HG03139 (cell line): ENCODE measurements around the gene SV2C.

Experiments used
- ATAC-seq: cut with Tn5 transposase; IDR thresholded peaks from one replicate; pipeline ENCODE4 v1.9.1; 2021; ENCODE audit not compliant: unreplicated experiment

Gene SV2C

DNA sequence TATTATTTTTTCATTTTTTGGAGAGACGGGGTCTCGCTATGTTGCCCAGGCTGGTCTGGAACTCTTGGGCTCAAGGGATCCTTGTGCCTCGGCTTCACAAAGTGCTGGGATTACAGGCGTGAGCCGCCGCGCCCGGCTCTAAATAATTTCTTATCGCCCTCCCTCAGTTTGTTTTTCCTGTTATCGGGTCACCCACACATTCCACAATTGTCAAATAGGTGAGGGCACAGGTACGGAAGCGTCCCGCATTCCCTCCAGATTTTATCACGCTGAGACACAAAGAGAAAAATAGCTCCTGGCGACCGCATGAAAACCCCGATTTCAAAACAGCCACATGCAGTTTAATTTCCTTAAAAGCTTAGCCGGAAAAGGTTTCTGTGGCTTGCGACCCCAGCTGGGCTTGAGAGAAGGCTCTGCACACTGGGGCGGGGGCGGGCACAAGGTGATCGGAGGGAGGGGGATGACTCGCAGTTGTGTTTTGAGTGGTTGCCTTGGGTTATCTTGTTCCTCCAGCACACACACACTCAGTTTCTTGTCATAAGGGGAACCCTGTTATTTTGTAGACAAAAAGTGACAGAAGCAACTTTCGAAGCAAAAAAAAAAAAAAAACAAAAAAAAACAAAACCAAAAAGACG lies 319.2 kb downstream of the SV2C start:
- peak; percentile 29 for ATAC-seq

- ATAC-seq, result peak; percentile 49
These were observed 319.9 kb downstream of the SV2C start, which contains the start of gene IQGAP2 for GRCh38 chr5:76402886-76403765. IQGAP2 (plus strand) TSS chr5:76403285; CDS start chr5:76403546, 261 bp downstream.
